Measurements from ENCODE around the gene RAB31.
"Not testable (repeated sequence)": the region's sequence is repeated elsewhere in the genome, so short reads cannot be mapped to it uniquely, and the experiment has no call there.

Gene RAB31

DNA sequence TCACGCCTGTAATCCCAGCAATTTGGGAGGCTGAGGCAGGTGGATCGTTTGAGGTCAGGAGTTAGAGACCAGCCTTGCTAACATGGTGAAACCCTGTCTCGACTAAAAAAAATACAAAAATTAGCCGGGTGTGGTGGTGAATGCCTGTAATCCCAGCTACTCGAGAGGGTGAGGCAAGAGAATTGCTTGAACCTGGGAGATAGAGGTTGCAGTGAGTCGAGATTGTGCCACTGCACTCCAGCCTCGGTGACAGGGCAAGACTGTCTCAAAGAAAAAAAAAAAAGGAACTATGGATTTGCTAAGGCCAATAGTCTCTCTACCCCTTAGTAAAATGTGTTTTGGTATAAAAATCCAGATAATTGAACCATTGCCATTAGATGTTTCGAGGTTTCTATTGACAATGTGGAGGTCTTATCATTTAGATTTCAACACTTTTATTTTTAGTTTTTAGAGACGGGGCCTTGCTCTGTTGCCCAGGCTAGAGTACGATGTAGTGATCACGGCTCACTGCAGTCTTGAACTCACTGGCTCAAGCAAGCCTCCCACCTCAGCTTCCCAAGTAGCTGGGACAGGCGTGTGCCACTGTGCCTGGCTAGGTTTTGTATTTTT lies 176.5 kb downstream of the RAB31 start:
- DNase-seq: no peak
- intact Hi-C loops (cut with DNase I): no loop called here

GRCh38 chr18:9885170-9886004 lies 177.3 kb downstream of the RAB31 start, which contains the start of gene TXNDC2:
Gene TXNDC2, plus strand, starts transcription at chr18:9885973. Its CDS starts 708 bp downstream, at chr18:9886681.
- no peak for DNase-seq
- intact Hi-C loops (cut with DNase I): no loop called here

DNA sequence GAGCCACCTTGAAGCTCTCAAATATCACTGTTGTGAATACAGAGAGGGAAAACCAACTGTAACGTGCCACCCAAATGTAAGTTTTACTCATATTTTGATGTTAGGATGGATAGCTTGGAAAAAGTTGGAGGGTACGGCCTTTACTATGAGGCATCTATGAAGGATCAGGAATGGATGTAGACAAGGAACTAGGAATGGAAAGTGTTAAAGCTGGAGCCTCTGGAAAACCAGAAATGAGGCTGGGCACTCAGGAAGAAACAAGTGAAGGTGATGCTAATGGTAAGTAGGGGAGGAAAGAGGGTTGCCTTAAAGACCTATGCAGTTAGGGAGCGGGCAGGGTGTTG lies 177.9 kb downstream of the RAB31 start:
- DNase-seq: no peak
- intact Hi-C loops (cut with DNase I): no loop called here

DNA sequence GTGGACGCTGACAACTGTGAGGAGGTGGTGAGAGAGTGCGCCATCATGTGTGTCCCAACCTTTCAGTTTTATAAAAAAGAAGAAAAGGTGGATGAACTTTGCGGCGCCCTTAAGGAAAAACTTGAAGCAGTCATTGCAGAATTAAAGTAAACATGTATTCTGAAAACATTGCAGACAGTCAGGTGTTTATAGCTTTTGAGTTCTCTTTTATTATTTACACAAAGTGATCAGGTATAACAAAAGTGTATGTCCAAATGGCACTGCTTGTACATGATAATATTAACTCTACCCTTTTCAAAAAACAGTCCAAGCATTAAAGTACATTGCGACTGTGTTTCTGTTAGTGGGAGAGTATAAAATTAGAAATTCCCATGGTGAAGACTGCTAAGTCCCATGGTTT lies 179.9 kb downstream of the RAB31 start:
- no peak for DNase-seq
- intact Hi-C loops (cut with DNase I): no loop called here

GRCh38 chr18:9890196-9890595 lies 182.1 kb downstream of the RAB31 start:
- intact Hi-C loops (cut with DNase I): no loop called here
- no peak for DNase-seq

GRCh38 chr18:9890957-9891356 lies 182.9 kb downstream of the RAB31 start:
- intact Hi-C loops (cut with DNase I): no loop called here
- DNase-seq: no peak

GRCh38 chr18:9891515-9891914 lies 183.4 kb downstream of the RAB31 start:
- DNase-seq; intact Hi-C loops (cut with DNase I): not testable (repeated sequence)

DNA sequence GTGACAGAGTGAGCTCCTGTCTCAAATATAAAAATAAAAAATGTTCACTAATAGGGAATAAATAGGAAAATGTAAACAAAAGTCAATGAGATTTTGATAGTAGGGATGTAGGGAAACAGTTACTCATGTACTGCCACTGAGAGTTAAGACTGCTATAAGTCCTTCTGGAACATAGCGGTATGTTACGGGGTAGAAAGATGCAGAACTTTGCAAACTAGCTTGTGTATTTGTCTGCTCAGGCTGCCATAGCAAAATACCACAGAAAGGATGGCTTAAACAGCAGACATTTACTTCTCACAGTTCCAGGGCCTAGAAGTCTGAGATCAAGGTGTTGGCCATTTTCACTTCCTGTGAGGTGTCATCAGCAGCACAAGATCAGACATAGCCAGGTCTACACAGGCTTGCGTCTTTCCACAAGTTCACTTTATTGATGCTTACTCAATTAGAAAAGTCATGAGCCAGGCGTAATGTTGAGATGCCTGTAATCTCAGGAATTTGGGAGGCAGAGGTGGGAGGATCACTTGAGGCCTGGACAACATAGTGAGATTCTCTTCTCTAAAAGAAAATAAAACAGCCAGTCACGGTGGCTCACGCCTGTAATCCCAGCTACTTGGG lies 186.5 kb downstream of the RAB31 start:
- DNase-seq: no peak
- intact Hi-C loops (cut with DNase I): no loop called here

- DNase-seq: no peak
- intact Hi-C loops (cut with DNase I): no loop called here
Measured at GRCh38 chr18:9897129-9897528, 189.0 kb downstream of the RAB31 start.

DNA sequence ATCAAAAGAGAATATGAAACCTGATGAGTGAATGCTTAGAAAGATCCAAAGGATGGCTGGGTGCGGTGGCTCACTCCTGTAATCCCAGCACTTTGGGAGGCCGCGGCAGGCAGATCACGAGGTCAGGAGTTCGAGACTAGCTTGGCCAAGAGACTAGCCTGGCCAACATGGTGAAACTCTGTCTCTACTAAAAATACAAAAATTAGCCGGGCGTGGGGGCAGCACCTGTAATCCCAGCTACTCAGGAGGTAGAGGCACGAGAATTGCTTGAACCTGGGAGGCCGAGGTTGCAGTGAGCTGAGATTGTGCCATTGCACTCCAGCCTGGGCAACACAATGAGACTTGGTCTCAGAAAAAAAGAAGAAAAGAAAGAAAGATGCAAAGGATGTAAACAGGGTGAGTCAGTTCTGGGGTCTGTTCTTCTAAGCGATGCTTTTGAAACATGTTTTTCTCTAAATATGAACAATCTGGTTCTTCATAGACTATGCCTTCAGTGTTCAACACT lies 189.7 kb downstream of the RAB31 start:
- intact Hi-C loops (cut with DNase I); DNase-seq: not testable (repeated sequence)

- intact Hi-C loops (cut with DNase I): no loop called here
- no peak for DNase-seq
Measured at GRCh38 chr18:9898792-9899549, 190.9 kb downstream of the RAB31 start.

GRCh38 chr18:9899550-9899930 lies 191.4 kb downstream of the RAB31 start:
- DNase-seq; intact Hi-C loops (cut with DNase I): not testable (repeated sequence)

DNA sequence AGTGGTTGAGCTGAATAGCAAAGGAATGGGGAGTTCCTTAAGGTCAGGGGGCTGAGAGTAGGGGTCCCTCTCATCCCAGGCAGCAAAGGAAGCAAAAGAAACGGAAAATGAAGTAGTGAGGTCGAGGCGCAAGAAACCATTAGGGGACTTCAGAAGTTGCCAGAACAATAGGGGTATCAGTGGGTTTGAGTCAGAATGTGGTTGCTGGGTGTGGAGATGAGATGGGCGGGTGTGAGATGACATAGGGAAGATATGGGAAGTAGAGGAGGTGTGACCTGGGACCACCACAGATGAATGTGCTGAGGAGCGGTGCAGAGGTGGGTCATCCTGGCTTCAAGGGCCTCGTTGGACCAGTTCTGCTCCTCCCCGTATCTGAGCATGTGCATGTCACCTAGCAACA lies 192.6 kb downstream of the RAB31 start:
- DNase-seq: no peak
- intact Hi-C loops (cut with DNase I): no loop called here

GRCh38 chr18:9901377-9901776 lies 193.3 kb downstream of the RAB31 start:
- intact Hi-C loops (cut with DNase I): no loop called here
- DNase-seq: no peak

DNA sequence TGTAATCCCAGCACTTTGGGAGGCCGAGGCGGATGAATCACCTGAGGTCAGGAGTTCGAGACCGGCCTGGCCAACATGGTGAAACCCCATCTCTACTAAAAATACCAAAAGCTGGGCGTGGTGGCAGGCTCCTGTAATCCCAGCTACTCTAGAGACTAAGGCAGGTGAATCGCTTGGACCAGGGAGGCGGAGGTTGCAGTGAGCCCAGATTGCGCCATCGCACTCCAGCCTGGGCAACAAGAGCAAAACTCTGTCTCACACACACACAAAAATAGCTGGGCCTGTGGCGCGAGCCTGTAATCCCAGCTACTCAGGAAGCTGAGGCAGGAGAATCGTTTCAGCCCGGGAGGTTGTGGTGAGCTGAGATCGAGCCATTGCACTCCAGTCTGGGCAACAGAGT lies 194.2 kb downstream of the RAB31 start:
- intact Hi-C loops (cut with DNase I); DNase-seq: not testable (repeated sequence)

GRCh38 chr18:9902832-9903231 lies 194.7 kb downstream of the RAB31 start:
- intact Hi-C loops (cut with DNase I): no loop called here

DNA sequence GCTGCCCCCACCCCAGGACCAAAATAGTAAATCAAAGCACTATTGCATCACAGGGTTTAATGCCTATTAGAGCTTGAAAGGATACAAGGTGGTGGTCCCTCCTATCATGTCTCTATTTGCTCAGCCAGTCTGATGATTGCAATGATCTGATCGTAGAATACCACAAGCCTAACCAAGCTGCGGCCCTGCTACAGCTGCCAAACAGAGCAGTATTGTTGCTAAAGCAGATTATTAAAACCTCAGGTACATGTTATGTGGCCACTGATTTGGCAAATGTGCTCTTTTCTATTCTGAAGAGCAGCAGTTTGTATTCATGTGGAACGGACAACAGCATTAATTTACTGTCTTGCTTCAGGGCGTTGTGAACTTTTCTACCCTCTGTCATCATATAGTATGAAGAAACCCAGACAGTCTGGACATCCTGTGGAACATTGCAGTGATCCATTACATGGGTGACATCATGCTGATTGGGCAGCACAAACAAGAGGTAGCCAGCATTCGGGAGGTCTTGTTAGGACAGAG lies 197.4 kb downstream of the RAB31 start:
- no peak for DNase-seq
- intact Hi-C loops (cut with DNase I): no loop called here

More at GRCh38 chr18:9902832-9903231, 194.7 kb downstream of the RAB31 start:
- DNase-seq: no peak

DNA sequence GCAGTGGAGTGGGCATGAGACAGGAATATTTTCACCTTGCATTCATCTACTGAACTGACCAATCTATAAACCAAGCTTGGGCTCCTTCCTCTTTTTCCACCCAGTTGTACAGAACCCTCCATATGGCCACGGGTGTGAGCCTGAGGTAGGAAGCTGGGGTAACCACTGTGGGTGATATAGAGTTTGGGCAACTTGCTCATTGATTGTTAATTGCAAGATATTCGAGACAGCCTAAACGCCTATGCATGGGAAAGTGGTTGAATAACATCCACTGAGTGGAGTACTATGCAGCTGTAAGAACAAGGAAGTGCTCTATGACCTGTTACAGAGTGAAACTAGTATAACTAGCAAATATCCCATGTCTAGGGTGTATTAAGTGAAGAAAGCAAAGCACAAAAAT lies 198.4 kb downstream of the RAB31 start:
- intact Hi-C loops (cut with DNase I): no loop called here
- no peak for DNase-seq

GRCh38 chr18:9907867-9908266 lies 199.8 kb downstream of the RAB31 start:
- intact Hi-C loops (cut with DNase I): no loop called here

More at GRCh38 chr18:9907867-9908266, 199.8 kb downstream of the RAB31 start:
- no peak for DNase-seq
